A549 treated with AZD9567 at 1 μM for 4 hours (cell line): ENCODE measurements around the gene GNG10. TPM values are rescaled to one million over a fixed set of nuclear protein-coding genes. Genes with fewer than 3 reads are reported as not detected.

ENCODE experiments used
- total RNA-seq: library from RNA; stranded (reverse); fragments of 200-300 nt; extraction: Qiagen RNA extraction; gene quantifications from 5 replicates; pipeline ENCODE4 v1.2.3, GENCODE V29; 2022; ENCODE audit not compliant: insufficient read depth

GNG10 gene
- 50.8 to 82.3 TPM (median 72.9 TPM) in 5 replicates for total RNA-seq

DNA sequence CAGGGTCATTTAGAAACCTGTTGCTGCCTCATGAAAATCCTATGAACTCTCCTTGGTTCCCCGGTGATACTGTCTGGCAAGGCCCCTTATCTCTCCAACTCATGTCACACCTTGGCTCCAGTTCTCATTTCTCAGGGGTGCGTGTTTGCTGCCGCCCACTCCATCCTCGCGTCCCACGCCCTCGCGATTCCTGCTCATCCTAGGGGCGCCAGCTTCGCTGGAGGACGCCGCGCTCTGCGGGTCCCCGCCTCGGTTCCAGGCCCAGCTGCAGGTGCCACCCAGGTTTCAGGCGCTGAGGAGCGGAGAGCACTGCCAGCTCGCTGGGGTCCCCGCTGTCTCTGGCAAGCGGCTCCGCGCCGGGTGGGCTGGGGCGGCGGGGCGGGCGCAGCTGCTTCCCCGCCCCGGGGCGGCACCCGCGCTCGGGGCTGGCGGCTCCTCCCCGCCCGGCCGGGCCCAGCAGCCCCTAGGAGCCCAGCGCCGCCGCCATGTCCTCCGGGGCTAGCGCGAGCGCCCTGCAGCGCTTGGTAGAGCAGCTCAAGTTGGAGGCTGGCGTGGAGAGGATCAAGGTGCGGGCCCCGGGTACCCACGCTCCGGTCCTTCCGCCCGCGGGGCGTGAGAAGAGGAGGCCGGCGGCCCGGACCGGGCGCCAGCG is at the start of gene GNG10:
Gene GNG10 (plus strand): TSS at position 456 of the 652 bp plus-strand sequence. CDS start 30 bp downstream, at position 486.

DNA sequence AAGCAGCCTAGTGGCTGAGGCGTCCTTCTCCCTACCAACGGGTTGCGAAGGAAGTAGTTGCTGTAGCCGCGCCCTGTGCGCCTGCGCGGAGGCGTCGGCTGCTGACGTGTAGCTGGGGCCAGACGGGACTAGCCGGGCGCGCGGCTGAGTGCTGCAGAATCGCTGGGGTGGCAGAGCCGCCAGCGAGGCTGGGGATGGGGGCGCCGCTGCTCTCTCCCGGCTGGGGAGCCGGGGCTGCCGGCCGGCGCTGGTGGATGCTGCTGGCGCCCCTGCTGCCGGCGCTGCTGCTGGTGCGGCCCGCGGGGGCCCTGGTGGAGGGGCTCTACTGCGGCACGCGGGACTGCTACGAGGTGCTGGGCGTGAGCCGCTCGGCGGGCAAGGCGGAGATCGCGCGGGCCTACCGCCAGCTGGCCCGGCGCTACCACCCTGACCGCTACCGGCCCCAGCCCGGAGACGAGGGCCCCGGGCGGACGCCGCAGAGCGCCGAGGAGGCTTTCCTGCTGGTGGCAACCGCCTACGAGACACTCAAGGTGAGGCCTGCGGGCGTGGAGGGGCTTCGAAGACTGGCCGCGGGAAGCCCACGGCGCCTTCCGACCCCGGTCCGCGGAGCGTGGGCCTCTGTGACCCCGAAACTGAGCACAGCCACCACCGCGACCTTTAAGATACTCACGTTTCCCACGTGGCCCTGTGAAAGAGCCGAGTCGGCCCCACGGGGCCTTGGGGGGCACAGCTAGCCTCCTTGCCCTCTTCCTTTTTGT is 30.0 kb upstream of the GNG10 start, which contains the start of gene DNAJC25:
Gene DNAJC25 (plus strand): TSS at position 121 of the 758 bp plus-strand sequence. CDS start 74 bp downstream, at position 195.

Other genes starting within 250 kb of the GNG10 start
- 37.7 to 42.5 TPM (median 38.3 TPM) in 5 replicates for gene ECPAS, start 177.2 kb upstream of the GNG10 start, total RNA-seq
- gene ZNF483, start 136.4 kb upstream of the GNG10 start, total RNA-seq = 0.48 to 0.55 TPM (median 0.52 TPM) in 4 of 5 replicates, not detected in the other
- gene PTGR1, start 62.0 kb upstream of the GNG10 start, total RNA-seq = 305 to 347 TPM (median 318 TPM) in 5 replicates
- 7.8 to 11.8 TPM (median 11.5 TPM) in 5 replicates for gene DNAJC25, start 30.3 kb upstream of the GNG10 start, total RNA-seq
- 0.02 TPM in 1 of 5 replicates, not detected in the others for gene SHOC1, start 133.3 kb downstream of the GNG10 start, total RNA-seq
- 21.6 to 33.5 TPM (median 23.4 TPM) in 5 replicates for gene UGCG, start 235.2 kb downstream of the GNG10 start, total RNA-seq